Fibroblast of lung (primary cell): ENCODE data around the gene ABCC5. TPM values are rescaled to one million over a fixed set of nuclear protein-coding genes. Genes with fewer than 3 reads are reported as not detected.

Experiments
- DNase-seq, 2 donors: peaks; one replicate each; pipeline versions ENCODE4 v3.0.0 to v3.0.0-alpha.2; 2010; ENCODE audit warnings: low read depth in 2 of 2
- H2AFZ ChIP-seq: 2 replicates; pipeline ENCODE4 v1.5.1; 2012; ENCODE audit warnings: low read length, control low read depth, inconsistent platforms
- H3K27ac ChIP-seq: 2 replicates; pipeline ENCODE4 v1.5.1; 2011; ENCODE audit warnings: low read length, control low read depth; ENCODE audit not compliant: insufficient read depth
- H3K27me3 ChIP-seq: 2 replicates; pipeline ENCODE4 v1.5.1; 2011; ENCODE audit warnings: mild to moderate bottlenecking, low read length; ENCODE audit not compliant: control insufficient read depth, insufficient read depth
- H3K36me3 ChIP-seq: 2 replicates; pipeline ENCODE4 v1.5.1; 2011; ENCODE audit warnings: low read length; ENCODE audit not compliant: control insufficient read depth, insufficient read depth
- H3K4me1 ChIP-seq: 2 replicates; pipeline ENCODE4 v1.5.1; 2011; ENCODE audit warnings: low read length; ENCODE audit not compliant: control insufficient read depth, insufficient read depth; ENCODE audit errors: extremely low read depth
- H3K4me2 ChIP-seq: 2 replicates; pipeline ENCODE4 v1.5.1; 2011; ENCODE audit warnings: low read length, control low read depth; ENCODE audit not compliant: insufficient read depth; ENCODE audit errors: extremely low read depth
- H3K4me3 ChIP-seq, 4 experiments: fragments of 200-600 bp in 1 of 4; sonication (generic) in 1 of 4; replicated peaks in 1 of 4; 2 replicates each; pipeline ENCODE4 v1.5.1; 2011 to 2016; ENCODE audit warnings: low read length in 4 of 4, low read depth in 3 of 4, mild to moderate bottlenecking in 3 of 4, control low read depth in 2 of 4, inconsistent platforms in 1 of 4, mixed read lengths in 1 of 4; ENCODE audit not compliant: insufficient read depth in 1 of 4; ENCODE audit errors: control extremely low read depth in 1 of 4
- H3K79me2 ChIP-seq: 2 replicates; pipeline ENCODE4 v1.5.1; 2012; ENCODE audit warnings: mild to moderate bottlenecking, low read length, inconsistent platforms; ENCODE audit not compliant: control insufficient read depth, insufficient read depth
- H3K9ac ChIP-seq: 2 replicates; pipeline ENCODE4 v1.5.1; 2011; ENCODE audit warnings: mild to moderate bottlenecking, low read length, control low read depth; ENCODE audit not compliant: insufficient read depth
- H3K9me3 ChIP-seq: 2 replicates; pipeline ENCODE4 v1.5.1; 2012; ENCODE audit warnings: low read depth, low read length; ENCODE audit not compliant: control insufficient read depth, insufficient read depth
- H4K20me1 ChIP-seq: 2 replicates; pipeline ENCODE4 v1.5.1; 2011; ENCODE audit warnings: low read length; ENCODE audit not compliant: control insufficient read depth, insufficient read depth; ENCODE audit errors: extremely low read depth
- EZH2 ChIP-seq: IDR thresholded peaks from 2 replicates; pipeline ENCODE4 v1.5.1; 2012; ENCODE audit warnings: low read length, control low read depth, mild to moderate bottlenecking; ENCODE audit errors: missing control alignments
- polyA plus RNA-seq, 2 donors: library from polyadenylated mRNA; depleted of rRNA in 1 of 2; stranded (reverse) in 1 of 2; unstranded in 1 of 2; fragments of >200 nt; gene quantifications; 2 replicates each; pipeline ENCODE4 v1.2.1, GENCODE V29; 2011 to 2012; ENCODE audit warnings: missing spikeins in 1 of 2
- total RNA-seq: library from RNA; depleted of rRNA; stranded (reverse); fragments of >200 nt; gene quantifications from 2 replicates; pipeline ENCODE4 v1.2.1, GENCODE V29; 2014
- TF ChIP-seq, protein P1 (sequence below), 2 donors: IDR thresholded peaks in 1 of 2; conservative IDR thresholded peaks in 1 of 2; 1 replicate in 1 of 2; 2 replicates in 1 of 2; pipeline ENCODE4 v1.5.1; 2011 to 2012; ENCODE audit warnings: low read length in 2 of 2, control low read depth in 1 of 2, inconsistent platforms in 1 of 2, low read depth in 1 of 2, mild to moderate bottlenecking in 1 of 2

The ABCC5 gene
- total and polyA plus RNA-seq, 2 donors (not counting 1 experiment from before 2014, with no cell fraction given), result 13.2 to 18.8 TPM

DNA sequence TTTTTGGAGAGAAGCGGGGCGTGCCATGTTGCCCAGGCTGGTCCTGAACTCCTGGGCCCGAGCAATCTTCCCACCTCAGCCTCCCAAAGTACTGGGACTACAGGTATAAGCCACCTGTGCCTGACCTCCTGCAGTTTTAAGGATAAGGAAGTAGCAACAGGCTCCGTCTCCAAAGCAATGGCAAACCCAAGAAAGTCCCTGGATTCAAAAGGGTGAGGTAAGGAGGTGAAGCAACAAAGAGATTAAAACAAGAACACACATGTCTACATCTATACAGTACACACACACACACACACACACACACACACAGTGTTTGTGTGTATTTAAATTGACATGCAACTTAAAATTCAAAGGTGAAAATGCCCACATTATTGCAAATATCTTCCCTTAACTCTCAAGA, 58.9 kb downstream of the ABCC5 start:
- Histone ChIP-seq H3K79me2 (no peaks in the 10 kb centered on the region), H3K4me3 (no peak overlapping the region), H2AFZ (no peak overlapping the region), H3K4me2 (no peak overlapping the region), H3K9ac (no peak overlapping the region), H3K9me3 (no peaks in the 10 kb centered on the region), H3K27ac (no peak overlapping the region), H4K20me1 (no peaks in the 10 kb centered on the region), H3K4me1 (no peaks in the 10 kb centered on the region), H3K36me3 (peaks cover 2% of the 10 kb centered on the region), H3K27me3 (no peaks in the 10 kb centered on the region)
- TF ChIP-seq, protein P1, sequence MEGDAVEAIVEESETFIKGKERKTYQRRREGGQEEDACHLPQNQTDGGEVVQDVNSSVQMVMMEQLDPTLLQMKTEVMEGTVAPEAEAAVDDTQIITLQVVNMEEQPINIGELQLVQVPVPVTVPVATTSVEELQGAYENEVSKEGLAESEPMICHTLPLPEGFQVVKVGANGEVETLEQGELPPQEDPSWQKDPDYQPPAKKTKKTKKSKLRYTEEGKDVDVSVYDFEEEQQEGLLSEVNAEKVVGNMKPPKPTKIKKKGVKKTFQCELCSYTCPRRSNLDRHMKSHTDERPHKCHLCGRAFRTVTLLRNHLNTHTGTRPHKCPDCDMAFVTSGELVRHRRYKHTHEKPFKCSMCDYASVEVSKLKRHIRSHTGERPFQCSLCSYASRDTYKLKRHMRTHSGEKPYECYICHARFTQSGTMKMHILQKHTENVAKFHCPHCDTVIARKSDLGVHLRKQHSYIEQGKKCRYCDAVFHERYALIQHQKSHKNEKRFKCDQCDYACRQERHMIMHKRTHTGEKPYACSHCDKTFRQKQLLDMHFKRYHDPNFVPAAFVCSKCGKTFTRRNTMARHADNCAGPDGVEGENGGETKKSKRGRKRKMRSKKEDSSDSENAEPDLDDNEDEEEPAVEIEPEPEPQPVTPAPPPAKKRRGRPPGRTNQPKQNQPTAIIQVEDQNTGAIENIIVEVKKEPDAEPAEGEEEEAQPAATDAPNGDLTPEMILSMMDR (conservative IDR thresholded peaks at IDR 0.05 in 1 of 2, IDR thresholded peaks at IDR 0.05 in 1 of 2; ENCODE audit: low read depth in 1 of 2, low read length in 2 of 2), result no peak
- no peak for TF ChIP-seq EZH2
- no peak for DNase-seq

DNA sequence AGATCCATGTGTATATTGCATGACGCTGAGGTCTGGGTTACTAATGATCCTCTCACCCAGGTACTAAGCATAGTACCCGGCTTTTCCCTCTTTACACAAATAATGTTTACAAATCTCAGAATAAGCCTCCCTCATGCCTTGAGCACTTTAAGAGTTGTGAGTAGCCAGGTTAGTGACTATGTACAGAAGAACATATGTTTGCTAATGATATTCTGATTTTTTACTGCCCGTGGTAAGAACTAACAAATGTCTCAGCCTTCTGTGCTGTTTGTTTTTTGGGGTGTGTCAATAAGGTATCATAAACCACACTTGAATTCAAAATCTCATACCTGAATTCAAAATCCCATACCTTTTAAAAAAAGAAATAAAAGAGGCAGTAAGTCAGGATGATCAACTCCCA, 59.5 kb downstream of the ABCC5 start:
- H4K20me1 ChIP-seq, result no peaks in the 10 kb centered on the region
- H3K27me3 ChIP-seq, result no peaks in the 10 kb centered on the region
- no peak overlapping the region for H3K4me3 ChIP-seq
- H3K4me2 ChIP-seq, result no peak overlapping the region
- H3K36me3 ChIP-seq, result peaks cover 2% of the 10 kb centered on the region
- H2AFZ ChIP-seq, result no peak overlapping the region
- no peak for DNase-seq
- H3K79me2 ChIP-seq, result no peaks in the 10 kb centered on the region
- no peak for TF ChIP-seq EZH2
- TF ChIP-seq, protein P1 (conservative IDR thresholded peaks at IDR 0.05 in 1 of 2, IDR thresholded peaks at IDR 0.05 in 1 of 2; ENCODE audit: low read depth in 1 of 2, low read length in 2 of 2), result no peak
- H3K9me3 ChIP-seq, result no peaks in the 10 kb centered on the region
- H3K9ac ChIP-seq, result no peak overlapping the region
- no peak overlapping the region for H3K27ac ChIP-seq
- H3K4me1 ChIP-seq, result no peaks in the 10 kb centered on the region

DNA sequence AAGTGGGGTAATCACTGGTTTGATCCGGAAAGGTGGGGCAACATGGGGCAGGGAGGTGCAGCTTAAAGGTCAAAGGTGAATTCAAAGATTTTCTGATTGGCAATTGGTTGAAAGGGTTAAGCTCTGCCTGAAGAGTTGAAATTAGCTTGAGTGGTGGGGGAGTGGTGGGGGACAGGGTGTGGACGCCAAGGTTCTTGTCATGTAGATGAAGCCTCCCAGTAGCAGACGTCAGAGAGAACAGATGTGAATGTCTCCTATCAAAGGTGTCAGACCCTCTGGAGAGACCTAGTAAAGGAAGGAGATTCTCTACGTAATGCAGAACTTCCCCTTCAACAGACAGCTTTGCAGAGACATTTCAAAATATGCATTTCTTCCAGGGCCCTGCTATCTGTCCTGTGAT, 62.8 kb downstream of the ABCC5 start:
- TF ChIP-seq, protein P1 (conservative IDR thresholded peaks at IDR 0.05 in 1 of 2, IDR thresholded peaks at IDR 0.05 in 1 of 2; ENCODE audit: low read depth in 1 of 2, low read length in 2 of 2), result no peak
- TF ChIP-seq EZH2, result no peak
- DNase-seq, result no peak
- no peak overlapping the region for H3K27ac ChIP-seq
- H3K27me3 ChIP-seq, result no peaks in the 10 kb centered on the region
- no peaks in the 10 kb centered on the region for H3K4me1 ChIP-seq
- no peaks in the 10 kb centered on the region for H4K20me1 ChIP-seq
- H3K9ac ChIP-seq, result no peak overlapping the region
- peaks cover 3% of the 10 kb centered on the region for H3K36me3 ChIP-seq
- H3K4me3 ChIP-seq, result no peak overlapping the region
- no peak overlapping the region for H3K4me2 ChIP-seq
- H3K79me2 ChIP-seq, result no peaks in the 10 kb centered on the region
- no peaks in the 10 kb centered on the region for H3K9me3 ChIP-seq
- H2AFZ ChIP-seq, result no peak overlapping the region
